Epithelial cell of prostate (primary cell): ENCODE results near the gene LTBP2.

Experiments
- DNase-seq: peaks from one replicate; pipeline ENCODE4 v3.0.0-alpha.2; 2011; ENCODE audit warnings: low read depth, low spot score
- H3K27ac ChIP-seq: fragments of 450-650 bp; 2 replicates; pipeline ENCODE4 v1.5.1; 2017; ENCODE audit warnings: mild to moderate bottlenecking

The LTBP2 gene

DNA sequence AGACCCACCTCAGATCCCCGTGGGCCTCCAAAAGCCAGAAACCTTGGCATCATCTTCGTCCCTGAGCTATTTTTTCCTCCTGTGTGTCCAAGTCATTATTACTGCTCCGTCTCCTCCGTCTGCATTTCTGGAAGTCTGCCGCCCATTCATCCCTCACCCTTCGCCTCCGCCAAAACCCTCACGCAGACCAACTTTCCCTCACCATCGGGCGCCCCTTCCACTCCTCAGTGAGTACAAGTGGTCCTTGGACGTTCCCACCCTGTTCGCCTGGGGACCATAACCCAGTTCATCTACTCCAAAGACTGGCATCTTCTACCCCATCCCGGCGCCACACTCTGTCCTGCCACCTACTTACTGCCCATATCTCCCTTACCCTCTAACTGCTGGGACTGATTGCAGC is 3.7 kb upstream of the LTBP2 start:
- no peak for DNase-seq
- peak overlapping the region; percentile 86 for H3K27ac ChIP-seq

DNA sequence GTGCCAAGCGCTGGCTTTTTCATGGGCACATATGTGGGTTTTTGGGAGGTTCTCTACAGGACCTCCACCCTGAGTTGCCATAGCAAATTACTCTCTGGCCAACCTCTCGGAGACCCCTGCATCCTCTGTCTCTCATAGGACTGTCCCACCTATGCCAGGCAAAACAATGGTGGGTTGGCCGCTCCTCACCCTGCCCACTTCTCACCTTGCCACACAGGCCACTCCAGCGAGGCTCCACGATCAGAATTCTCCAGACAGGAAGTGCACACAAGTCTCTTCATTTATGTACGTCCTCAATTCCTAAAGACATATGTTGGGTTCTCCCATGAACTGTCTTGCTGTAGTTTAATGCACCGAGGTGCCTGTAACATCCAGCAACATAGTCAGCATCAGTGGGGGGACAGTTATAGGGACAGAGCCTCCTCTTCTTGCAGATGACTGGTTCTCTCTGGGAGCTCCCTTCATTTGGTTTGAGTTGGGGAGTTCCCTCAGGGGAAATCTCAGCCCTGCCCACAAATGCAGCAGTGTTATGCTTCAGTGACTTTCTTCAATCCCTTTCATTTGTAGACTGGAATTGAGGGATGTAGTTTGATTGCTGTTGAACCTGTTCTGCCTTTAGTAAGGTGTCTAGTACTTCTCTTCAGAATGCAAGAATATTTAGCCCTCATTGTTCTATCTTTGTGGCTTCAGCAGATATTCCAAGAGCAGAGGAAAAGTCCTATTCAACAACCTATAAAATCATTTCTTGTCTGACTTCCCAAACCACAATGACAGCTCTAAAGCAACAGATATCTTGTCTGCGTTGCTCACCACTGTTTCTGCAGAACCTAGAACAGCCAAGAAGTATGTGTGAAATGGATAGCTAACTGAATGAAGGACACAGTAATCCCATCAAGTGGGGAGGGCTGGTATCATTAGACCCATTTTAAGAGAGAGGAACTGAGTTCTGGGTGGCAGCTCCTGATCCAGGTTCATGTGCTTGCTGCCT is 2.8 kb upstream of the LTBP2 start:
- H3K27ac ChIP-seq = peak overlapping the region; percentile 86
- no peak for DNase-seq

DNA sequence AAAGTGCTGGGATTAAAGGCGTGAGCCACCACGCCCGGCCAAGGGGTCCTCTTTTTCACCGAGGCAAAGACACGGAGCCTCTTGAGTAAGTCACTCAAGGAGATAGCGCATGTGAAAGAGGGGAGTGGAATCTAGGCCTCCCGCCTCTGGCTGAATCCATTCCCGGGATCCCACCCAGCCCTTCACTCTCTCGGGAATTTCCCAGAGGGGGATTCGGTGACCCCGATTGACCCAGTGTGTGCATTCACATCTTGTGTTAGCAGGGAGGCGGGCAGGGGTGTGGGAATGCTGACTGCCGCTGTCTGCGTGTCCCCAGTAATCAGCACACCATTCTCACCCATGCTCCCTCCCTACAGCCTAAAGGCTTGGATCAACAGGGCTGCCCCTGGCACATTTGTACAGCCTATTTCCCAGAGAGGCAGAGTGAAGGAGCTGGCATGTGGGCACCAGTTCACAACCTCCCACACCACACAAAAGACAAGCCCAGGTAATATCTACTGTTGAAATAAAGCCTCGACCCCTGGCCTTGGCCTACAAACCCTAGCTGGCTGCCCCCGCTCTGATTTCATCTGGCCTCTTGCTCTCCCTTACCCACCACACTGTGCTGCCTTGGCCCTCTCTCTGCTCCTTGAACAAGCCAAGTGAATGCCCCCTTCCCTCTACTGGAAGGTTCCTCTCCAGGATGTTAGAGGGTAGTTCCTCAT is 1.3 kb upstream of the LTBP2 start:
- no peak for DNase-seq
- H3K27ac ChIP-seq = peak overlapping the region; percentile 86

DNA sequence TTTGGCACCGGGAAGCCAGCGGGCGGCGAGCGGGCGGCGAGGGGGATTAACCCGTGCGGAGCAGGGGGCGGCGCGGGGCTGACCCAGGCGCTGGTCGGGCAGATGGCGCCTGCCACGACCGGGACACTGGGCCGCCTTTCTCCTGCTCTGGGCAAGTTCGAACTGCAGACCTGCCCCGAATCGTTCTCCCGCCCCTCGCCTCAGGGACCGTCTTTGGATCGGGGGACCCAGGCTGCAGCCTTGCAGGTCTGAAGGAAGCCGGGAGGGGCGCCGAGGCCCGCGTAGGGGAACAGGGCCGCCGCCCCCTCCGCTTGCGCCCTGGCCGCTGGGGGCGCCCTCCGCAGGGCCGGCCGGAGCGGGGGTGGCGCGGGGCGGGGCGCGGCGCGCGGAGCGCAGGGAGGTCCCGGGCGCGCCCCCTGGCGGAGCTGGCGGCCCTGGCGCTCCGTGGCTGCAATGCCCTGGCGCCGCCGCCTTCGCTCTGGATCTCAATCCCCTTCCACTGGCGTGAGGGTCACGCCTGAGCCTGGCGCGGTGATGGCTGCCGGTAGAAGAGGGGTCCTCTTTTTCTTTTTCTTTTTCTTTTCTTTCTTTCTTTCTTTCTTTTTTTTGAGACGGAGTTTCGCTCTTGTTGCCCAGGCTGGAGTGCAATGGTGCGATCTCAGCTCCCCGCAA is 449 bp upstream of the LTBP2 start:
- no peak for DNase-seq
- peak overlapping the region; percentile 44 for H3K27ac ChIP-seq

DNA sequence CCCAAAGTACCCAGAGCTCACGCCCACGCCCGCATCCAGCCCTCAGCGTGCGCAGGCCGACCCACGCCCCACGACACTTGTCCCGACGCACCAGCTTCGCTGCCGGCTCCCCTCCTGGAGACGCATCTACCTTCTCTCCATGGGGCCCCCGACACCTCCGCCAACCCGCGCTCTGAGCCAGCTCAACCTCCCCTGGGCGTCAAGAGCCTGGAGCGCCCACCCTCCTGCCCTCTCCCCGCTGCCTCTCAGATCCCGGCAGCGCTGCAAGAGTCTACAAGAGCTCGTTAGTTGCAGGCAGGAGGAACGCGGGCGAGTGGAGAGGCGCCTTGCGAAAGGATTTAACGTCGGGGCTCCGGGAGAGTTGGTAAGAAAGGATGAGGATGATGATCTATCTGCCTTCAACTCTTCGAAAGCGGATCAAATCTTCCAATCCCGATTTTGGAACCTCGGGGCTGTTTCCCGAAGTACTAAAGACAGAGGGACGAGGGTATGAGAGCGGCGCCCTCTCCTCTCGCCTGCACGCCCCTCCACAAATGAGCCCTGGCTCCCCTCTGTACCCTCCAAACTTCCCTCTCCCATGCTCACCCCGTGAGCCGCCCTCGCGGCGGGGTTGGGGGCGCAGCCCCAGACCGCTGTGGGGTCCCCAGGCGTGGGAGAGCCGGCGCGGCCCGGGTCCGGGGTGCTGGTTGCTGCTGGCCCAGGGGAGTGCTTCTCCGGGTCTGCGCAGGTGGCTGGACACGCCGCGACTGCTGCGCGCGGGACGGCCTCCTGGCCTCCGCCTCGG is 979 bp downstream of the LTBP2 start:
- DNase-seq = no peak
- peak overlapping the region; percentile 44 for H3K27ac ChIP-seq

DNA sequence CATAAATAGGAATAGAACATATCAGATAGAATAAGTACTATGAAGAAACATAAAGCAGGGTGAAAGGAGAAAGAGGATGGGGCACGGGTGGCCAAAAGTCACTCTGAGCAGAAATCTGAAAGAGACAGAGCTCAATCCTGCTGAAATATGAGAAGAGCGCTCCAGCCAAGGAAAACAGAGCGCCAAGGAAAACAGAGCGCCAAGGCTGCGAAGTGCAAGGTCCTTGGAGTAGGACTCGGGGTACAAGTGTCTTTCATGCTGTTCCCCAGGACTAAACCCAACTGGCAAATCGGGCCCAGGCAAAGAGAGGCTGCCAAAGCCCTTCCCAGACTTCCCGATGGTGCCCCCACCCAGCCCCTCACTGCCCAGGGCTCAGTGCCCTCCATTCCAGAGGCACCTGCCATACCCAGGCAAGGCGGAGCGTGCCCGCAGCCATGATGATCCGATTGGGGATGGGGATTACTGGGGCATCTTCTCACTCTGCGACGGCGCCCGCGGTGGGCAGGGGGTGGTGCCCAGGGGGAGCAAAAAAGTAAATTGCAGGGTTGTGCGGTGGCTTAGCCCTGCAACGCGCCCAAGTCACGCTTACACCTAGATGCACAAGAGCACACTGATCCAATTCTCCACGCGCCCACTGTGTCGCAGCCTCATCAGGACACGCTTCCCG is 1.7 kb downstream of the LTBP2 start:
- no peak for DNase-seq
- H3K27ac ChIP-seq = no peak overlapping the region

DNA sequence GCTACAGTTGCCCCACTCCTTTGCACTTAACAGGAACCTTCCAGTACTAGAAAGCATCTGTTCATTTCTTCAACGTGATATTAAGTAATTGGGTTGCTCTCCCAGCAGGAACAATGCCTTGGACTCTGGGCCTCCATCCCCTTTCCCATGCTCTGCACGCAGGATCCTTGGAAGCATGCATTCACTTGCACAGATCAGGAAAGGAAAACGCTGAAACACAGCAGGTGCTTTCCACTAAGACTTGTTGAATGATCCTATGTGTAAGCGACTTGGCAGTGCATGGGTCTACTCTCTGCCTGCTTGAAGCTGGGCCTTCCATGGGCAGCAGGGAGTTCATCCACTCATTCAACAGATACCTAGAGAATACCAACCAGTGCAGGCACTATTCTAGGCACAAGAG is 2.3 kb downstream of the LTBP2 start:
- DNase-seq = no peak
- H3K27ac ChIP-seq = no peak overlapping the region

DNA sequence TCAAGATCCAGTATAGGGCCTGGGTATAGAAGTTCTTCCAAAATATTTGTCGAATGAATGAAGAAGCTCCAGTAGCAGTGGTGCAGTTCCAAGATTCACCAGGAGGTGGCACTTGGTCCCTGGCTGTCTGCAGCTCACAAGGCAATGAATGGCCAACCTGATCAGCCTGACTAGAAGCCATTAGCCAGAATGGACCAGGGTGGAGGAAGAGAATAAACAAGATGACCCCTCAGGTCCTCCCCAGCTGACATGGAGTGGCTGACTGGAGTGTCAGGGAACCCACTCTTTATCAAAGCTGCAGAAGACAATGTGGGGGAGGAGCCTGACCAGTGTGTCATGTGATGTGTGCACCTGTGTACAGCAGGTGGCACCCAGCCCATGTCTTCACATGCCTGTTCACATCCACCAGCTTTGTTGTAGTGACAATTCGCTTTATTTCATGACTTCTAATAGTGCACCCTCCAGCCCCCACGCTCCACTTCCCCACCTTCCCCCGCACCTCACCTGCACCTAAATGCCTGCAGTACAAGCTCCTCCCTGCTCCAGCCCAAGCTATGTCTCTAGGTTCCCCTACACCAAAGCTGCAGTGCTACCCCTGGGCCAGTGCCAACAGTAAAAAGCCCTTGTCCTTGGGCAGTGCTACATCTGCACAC is 3.0 kb downstream of the LTBP2 start:
- no peak for DNase-seq
- no peak overlapping the region for H3K27ac ChIP-seq

DNA sequence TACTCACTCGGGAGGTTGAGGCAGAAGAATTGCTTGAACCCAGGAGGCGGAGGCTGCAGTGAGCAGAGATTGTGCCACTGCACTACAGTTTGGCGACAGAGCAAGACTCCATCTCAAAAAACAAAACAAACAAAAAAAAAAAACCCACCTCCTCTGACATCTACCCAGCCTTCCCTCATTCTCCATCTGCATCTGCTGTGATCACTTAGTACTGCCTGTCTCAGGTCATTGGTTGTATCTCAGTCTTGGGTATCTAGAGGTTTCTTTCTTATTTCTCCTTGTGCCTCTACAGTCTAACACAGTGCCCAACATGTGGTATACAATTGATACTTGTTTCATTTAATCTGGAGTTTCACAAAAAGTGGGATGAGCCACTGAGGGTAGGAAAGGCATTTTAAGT is 5.3 kb downstream of the LTBP2 start:
- no peak for DNase-seq
- H3K27ac ChIP-seq = no peak overlapping the region

DNA sequence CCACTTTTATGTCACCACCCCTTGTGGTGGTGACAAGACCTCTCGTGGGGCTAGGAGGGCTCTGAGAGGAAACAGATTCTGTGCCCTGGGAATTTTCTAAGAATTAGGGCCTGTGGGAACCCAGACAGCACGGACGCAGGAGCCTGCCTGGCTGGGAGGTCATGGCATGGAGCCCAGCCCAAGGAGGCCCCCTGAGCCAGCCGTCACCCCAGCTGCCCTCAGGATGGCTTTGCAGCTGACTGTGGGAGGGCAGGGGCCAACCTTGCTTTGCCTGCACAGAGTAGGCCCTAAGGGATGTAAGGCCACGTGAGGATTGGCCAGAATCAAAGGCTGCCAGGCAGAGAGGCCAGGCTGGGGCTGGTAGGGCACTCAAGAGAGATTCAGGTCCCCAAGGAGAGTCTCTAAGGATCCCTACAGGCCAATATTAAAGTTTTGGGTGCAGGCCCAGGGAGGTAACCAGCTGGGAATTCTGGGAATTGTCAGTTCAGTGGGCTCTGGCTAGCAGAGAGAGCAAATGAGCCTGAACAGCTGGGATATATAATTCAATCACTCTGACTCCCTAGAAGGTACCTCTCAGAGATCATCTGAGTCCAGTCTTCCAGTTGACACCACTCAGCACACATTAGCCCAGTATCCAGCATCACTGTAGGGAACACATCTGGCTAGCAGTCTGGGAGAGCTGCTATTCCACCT is 6.4 kb downstream of the LTBP2 start:
- DNase-seq = no peak
- no peak overlapping the region for H3K27ac ChIP-seq

DNA sequence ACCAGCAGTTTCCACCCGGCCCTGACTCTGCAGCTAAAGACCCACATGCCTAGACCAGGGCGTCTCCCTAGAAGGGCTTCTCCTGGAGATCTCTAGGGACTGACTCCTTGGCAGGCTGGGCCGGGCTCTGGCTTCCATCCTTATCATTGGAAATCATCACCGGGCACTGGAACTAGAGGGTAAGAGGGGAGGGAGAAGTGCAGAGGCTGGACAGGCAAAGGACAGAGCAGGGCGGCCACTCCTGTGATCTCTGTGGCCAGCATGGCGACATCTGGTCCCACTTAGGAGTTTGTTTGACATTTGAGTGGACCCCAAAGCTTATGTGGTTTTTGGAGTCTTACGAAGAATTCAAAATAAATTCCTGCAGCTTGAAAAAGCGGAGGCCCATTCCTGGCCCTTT is 7.1 kb downstream of the LTBP2 start:
- no peak for DNase-seq
- no peak overlapping the region for H3K27ac ChIP-seq

DNA sequence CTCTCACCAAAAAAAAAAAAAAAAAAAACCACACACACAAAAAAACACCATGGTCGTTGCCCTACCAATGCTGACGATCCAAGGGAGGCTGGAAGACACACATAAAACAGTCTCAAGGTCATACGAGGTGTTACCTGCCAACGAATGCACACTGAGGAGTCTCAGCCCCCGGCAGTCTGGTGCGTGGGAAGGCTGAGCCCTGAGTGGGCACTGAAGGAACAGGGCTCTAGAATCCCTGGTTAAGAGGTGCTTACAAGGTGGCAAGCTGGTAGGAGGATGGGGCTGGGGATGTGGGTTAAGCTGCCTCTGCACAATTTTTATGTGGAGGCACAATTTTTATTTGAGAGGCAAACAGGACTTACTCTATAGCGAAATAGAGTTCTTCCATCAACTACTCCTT is 7.9 kb downstream of the LTBP2 start:
- no peak overlapping the region for H3K27ac ChIP-seq

DNA sequence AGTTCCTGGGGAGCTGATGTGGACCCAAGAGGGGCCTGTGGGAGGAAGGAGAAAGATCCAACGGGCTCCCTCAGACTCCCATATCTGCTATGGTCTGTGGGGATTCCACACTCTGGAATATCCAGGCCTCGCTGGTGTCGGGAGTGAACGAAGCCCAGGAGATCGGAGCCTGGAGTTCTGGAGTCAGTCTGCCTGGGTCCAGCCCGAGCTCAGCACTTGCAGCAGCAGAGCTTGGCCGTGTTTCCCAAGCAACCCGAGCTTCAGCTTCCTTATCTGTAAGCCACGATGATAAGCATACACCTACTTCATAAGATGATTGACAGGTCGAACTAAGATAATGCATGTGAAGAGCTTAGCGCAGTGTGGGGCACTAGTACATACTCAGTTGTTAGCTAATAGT is 10.1 kb downstream of the LTBP2 start:
- DNase-seq = no peak
- no peak overlapping the region for H3K27ac ChIP-seq

More for the DNA sequence above, 7.9 kb downstream of the LTBP2 start:
- DNase-seq = no peak

DNA sequence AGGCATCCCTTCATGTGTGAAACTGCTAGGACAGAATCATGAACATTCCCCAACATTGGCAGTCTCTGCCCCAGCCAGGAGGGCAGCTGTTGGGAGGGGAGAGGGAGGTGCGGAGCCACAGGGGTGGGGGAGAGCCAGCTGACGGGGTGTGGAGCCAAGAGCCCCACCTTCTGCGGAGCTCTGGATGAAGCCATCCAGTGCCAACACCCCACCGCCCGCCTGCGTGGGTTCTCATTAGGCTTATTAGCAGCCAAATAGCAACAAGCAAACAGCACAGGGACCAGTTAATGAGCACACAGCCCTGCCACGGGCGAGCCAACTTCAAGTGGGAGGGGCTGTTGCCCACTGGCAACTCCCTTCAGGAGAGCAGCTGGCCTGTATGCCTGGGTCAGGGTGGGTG is 12.1 kb downstream of the LTBP2 start:
- no peak for DNase-seq
- no peak overlapping the region for H3K27ac ChIP-seq

DNA sequence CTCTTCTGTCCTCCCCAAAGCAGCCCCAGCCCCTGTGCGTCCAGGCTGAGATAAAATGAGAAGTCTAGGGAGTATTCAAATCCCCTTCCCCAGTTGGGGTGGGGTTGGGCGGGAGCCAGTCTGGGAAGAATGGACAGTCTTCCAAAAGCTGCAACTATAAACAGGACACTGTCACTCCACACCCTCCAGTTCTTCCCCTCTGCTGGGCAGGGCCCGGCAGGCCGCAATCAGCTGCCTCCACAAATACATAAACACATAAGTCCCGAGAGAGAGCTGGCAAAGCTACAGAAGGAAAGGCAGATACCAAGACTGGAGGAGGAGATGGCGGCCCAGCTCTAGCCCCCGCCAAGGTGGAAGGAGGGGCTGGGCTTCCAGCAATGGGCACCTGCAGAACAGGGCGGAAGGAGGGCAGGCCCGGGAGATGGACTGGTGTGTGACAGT is 12.7 kb downstream of the LTBP2 start:
- DNase-seq = no peak
- H3K27ac ChIP-seq = no peak overlapping the region

DNA sequence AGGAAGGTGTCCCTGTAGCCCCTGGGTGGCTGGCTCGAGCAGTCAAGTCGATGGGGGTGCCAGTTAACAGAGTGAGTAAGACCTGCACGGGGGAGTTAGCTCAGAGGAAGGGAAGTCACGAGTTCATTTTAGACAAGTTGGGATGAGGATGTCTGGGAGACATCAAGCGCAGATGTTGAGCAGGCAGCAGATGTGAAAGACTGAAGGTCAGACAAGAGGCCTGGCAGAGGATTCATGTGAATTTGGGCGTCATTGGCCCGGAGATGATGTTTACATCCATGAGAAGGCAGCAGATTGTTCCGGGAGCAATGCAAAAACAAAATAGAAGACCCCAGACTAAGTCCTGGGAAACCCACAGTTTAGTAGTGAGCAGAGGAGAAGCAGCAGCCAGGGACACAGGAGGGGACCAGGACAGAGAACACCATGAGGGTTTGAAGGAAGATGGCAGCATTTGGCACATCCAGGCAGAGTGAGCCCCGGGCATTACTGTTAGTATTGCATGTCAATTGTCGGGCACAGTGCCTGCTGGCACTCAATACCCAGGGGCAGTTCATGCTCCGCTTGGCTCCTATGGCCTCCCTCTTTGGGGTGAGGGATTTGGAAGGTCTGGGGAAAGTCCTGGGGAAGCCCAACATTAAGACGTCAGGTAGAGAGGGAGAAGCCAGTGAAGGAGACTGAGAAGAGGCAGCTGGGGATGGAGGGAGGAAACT is 15.1 kb downstream of the LTBP2 start:
- no peak for DNase-seq
- no peak overlapping the region for H3K27ac ChIP-seq

DNA sequence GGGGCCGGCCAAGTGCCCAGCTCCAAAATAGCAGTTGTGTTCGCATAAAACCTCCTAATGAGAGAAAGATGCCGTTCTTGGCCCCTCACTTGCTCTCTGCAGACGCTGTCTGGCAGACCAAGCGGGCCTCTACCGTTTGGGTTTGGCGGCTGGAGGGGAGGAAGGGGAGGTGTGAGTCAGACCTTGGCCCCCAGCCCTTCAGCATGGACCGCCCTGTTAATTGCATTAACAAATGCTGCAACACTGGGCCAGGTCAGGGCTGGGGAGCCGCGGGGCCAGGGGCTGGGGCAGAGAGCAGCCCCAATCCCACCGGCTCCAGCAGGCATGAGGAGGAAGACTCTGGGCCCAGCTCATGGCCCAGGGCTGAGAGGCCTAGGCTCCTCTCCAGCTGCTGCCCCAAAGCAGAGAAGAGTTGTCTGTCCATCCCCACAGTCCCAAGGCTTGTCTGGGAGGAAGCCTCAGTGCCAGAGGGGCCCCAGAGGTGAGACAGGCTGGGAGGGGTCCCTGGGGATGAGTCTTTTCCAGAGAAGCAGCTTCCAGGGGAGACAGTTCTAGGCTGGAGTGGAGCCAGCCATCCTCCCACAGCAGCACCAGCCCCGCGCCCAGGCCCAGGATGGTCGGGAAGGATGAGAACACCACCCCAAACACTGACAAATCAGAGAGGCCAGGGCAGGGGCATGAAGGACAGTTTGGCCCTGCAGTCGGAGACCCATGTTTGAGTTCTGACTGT is 16.9 kb downstream of the LTBP2 start:
- DNase-seq = no peak
- H3K27ac ChIP-seq = no peak overlapping the region
